ENCODE measurements around the gene ZNF79.

GRCh38 chr9:127388856-127389238 is 35.3 kb upstream of the ZNF79 start:
- no peak for TF ChIP-seq PKNOX1 (IDR thresholded peaks at IDR 0.05)
- no peak for TF ChIP-seq LEF1 (IDR thresholded peaks at IDR 0.05; ENCODE audit: borderline replicate concordance)
- no peak for TF ChIP-seq SUZ12 (IDR thresholded peaks at IDR 0.05)
- no peak for TF ChIP-seq SP1 (IDR thresholded peaks at IDR 0.05)
- no peak for TF ChIP-seq FOXM1 (IDR thresholded peaks at IDR 0.05; ENCODE audit: borderline replicate concordance)
- TF ChIP-seq TARDBP (IDR thresholded peaks at IDR 0.05): no peak
- no peak for TF ChIP-seq CTBP1 (IDR thresholded peaks at IDR 0.05; ENCODE audit: borderline replicate concordance)
- TF ChIP-seq ELF4 (IDR thresholded peaks at IDR 0.05): no peak
- TF ChIP-seq FOXK2 (IDR thresholded peaks at IDR 0.05): no peak
- no peak for TF ChIP-seq BHLHE40 (IDR thresholded peaks at IDR 0.05; ENCODE audit: borderline replicate concordance)
- TF ChIP-seq FOXA1 (IDR thresholded peaks at IDR 0.05): no peak
- TF ChIP-seq ZNF384 (IDR thresholded peaks at IDR 0.05): no peak
- TF ChIP-seq HDGF (IDR thresholded peaks at IDR 0.05; ENCODE audit: borderline replicate concordance): no peak

All from HEK293T (cell line).